ENCODE results near the gene GPR55. TPM values are rescaled to one million over a fixed set of nuclear protein-coding genes. Genes with fewer than 3 reads are reported as not detected.

GPR55 gene
- total and polyA plus RNA-seq, 7 donors = 0.01 to 0.32 (median 0.03) TPM; not detected in 4

DNA sequence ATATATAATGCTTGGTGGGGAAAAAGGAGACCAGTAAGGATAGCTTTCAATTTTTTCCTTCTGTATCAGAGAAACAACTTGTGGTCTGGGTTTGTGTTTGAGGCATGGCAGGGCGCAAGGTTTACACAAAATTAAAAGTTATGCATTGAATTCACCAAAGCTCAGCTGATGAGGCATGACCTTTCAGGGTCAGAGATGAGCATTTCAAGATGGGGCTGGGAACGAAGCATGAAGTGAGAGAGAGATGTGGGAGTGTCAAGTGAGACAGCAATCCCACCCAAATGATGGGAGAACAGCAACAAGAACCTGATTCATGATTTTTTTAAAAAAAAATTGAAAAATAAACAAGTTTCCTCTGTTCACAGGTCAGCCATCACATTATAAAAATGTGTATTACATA lies 4.9 kb downstream of the GPR55 start:
- DNase-seq = no peak
- Histone ChIP-seq H3K27ac (no peak overlapping the region), H3K36me3 (ENCODE audit: insufficient read depth in 1 of 2, low read depth in 1 of 2) (no peaks in the 10 kb centered on the region), H3K27me3 (ENCODE audit: insufficient read depth in 3 of 3, low read length in 2 of 3) (peaks cover 0 to 2% (median 2%) of the 10 kb centered on the region in 3 donors), H3K9me3 (no peaks in the 10 kb centered on the region), H3K4me1 (no peaks in the 10 kb centered on the region), H3K4me3 (no peak overlapping the region)
- intact Hi-C loops (cut with DNase I) = no loop called here
- no peak for TF ChIP-seq CTCF (IDR thresholded peaks at IDR 0.05)
- WGBS, 3 donors = 59 to 65% (median 63%) methylated on average over 2 of the region's 2 CpGs
- ATAC-seq = no peak

DNA sequence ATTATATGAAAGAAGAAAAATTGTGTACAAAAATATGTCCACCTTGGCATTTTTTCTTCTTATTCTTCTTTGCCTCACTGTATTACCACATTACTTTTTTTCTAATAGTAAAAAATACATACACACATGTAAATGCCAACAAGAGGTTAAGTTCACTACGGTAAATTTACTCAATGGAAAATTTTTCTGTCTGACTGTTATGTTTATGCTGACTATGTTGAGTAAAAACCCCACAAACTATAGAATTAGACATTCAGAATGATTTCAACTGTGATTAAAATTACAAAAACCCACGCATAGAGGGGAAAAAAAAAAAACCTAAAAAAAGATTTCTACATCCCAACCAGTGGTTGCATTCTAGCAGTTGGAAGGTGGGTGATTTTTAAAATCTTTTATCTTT lies 5.4 kb downstream of the GPR55 start:
- TF ChIP-seq CTCF (IDR thresholded peaks at IDR 0.05) = no peak
- ATAC-seq = no peak
- H3K4me3 ChIP-seq = no peak overlapping the region
- no peak overlapping the region for H3K27ac ChIP-seq
- H3K36me3 ChIP-seq (ENCODE audit: insufficient read depth in 1 of 2, low read depth in 1 of 2) = no peaks in the 10 kb centered on the region
- DNase-seq = no peak
- H3K4me1 ChIP-seq = no peaks in the 10 kb centered on the region
- no peaks in the 10 kb centered on the region for H3K9me3 ChIP-seq
- intact Hi-C loops (cut with DNase I) = no loop called here
- WGBS, 3 donors = 67 to 72% (median 70%) methylated on average over 2 of the region's 2 CpGs
- H3K27me3 ChIP-seq (ENCODE audit: insufficient read depth in 3 of 3, low read length in 2 of 3) = peaks cover 0 to 2% (median 2%) of the 10 kb centered on the region in 3 donors

DNA sequence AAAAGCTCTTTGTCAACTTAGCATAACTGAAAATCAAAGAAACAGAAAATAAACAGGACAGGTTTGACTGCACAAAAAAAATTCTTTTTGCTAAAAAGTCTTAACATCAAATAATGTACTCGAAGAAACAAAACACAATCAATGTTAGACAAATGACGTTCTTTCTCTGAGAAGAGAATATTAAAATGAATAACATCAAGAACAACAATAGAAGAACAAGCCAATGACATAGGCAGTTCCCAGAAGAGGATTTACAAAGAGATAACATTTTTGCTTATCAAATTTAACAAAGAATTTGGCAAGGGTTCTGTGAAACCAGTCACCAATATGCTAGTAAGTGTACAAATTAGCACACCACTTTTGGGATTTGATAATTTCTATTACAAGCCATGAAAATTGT lies 5.8 kb downstream of the GPR55 start:
- DNase-seq = no peak
- Histone ChIP-seq H3K4me3 (no peak overlapping the region), H3K27me3 (ENCODE audit: insufficient read depth in 3 of 3, low read length in 2 of 3) (peaks cover 0 to 2% (median 2%) of the 10 kb centered on the region in 3 donors), H3K27ac (no peak overlapping the region), H3K4me1 (no peaks in the 10 kb centered on the region), H3K9me3 (no peaks in the 10 kb centered on the region), H3K36me3 (ENCODE audit: insufficient read depth in 1 of 2, low read depth in 1 of 2) (no peaks in the 10 kb centered on the region)
- WGBS, 3 donors = 84 to 87% (median 84%) methylated on average over 2 of the region's 2 CpGs
- intact Hi-C loops (cut with DNase I) = no loop called here
- no peak for TF ChIP-seq CTCF (IDR thresholded peaks at IDR 0.05)
- no peak for ATAC-seq

GRCh38 chr2:230916218-230916617 lies 8.8 kb downstream of the GPR55 start:
- DNase-seq (no peak), ATAC-seq (no peak)
- no peak overlapping the region for H3K27ac ChIP-seq
- H3K4me1 ChIP-seq = no peaks in the 10 kb centered on the region
- no peak for TF ChIP-seq CTCF (IDR thresholded peaks at IDR 0.05)
- 72% methylated on average over 7 of the region's 7 CpGs for WGBS, 3 donors
- H3K9me3 ChIP-seq = no peaks in the 10 kb centered on the region
- no peak overlapping the region for H3K4me3 ChIP-seq
- peaks cover 2 to 3% (median 2%) of the 10 kb centered on the region in 3 donors for H3K27me3 ChIP-seq (ENCODE audit: insufficient read depth in 3 of 3, low read length in 2 of 3)
- H3K36me3 ChIP-seq (ENCODE audit: insufficient read depth in 1 of 2, low read depth in 1 of 2) = no peaks in the 10 kb centered on the region
- intact Hi-C loops (cut with DNase I) = no loop called here

DNA sequence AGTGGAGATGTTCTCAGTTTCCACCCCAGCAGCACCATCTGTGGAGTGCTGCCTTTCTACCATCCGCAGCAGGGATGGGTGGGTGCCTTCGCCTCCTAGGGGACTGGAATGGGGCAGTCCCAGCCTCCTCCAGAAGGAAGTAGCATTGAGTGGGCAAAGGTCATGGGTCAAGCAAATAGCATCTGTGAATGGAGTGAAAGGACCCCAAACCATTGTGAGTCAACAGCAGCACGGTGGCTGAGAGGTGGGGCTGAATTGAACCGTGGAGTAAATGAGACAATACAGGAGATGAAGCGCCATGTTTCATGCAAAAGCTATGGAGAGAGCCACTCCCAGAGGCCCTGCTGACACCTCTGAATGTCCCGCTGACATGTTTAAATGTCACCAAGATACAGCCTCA lies 9.7 kb downstream of the GPR55 start:
- ATAC-seq = no peak
- Histone ChIP-seq H3K36me3 (ENCODE audit: insufficient read depth in 1 of 2, low read depth in 1 of 2) (no peaks in the 10 kb centered on the region), H3K27ac (no peak overlapping the region), H3K9me3 (no peaks in the 10 kb centered on the region), H3K27me3 (ENCODE audit: insufficient read depth in 3 of 3, low read length in 2 of 3) (peaks cover 2 to 3% (median 2%) of the 10 kb centered on the region in 3 donors), H3K4me1 (no peaks in the 10 kb centered on the region), H3K4me3 (no peak overlapping the region)
- DNase-seq = no peak
- no peak for TF ChIP-seq CTCF (IDR thresholded peaks at IDR 0.05)
- intact Hi-C loops (cut with DNase I) = no loop called here
- 68 to 75% (median 69%) methylated on average over 6 of the region's 6 CpGs for WGBS, 3 donors
